ENCODE data around the gene ATXN7L1. TPM values are rescaled to one million over a fixed set of nuclear protein-coding genes. Genes with fewer than 3 reads are reported as not detected.

ATXN7L1 gene
- total RNA-seq, 1 experiment from 2014 or later, result 24.3 TPM

DNA sequence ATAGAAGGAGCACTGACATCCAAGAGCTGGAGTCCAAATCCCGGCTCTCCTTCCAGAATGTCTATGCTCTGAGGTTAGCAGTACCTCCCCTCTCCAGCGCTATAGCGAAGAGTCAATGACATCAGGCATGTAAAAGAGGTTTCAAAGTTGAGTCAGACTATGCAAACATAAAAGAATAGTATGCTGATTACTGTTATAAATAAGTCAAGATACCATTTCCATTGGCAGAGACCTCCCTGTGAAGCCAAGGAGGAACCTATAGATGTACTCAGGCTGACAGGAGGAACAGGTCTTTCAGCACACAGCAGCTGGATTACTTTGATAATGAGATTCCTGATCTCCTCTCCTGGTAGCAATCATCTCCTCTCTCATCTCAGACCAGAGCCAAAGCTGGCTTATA is 191.2 kb downstream of the ATXN7L1 start:
- Histone ChIP-seq H3K4me1 (ENCODE audit: insufficient read depth, low read length) (peaks cover 13% of the 10 kb centered on the region; the same call in 1 of the 2 replicates), H3K4me2 (ENCODE audit: insufficient read depth, insufficient read length, low read length) (no peak overlapping the region), H3K9ac (ENCODE audit: extremely low read depth, insufficient read length, low read length) (no peak overlapping the region), H3K79me1 (ENCODE audit: insufficient read depth, low read depth, low read length, poor library complexity, severe bottlenecking) (no peaks in the 10 kb centered on the region), H3K4ac (ENCODE audit: low read depth, low read length) (no peak overlapping the region), H4K91ac (ENCODE audit: insufficient read length, low read depth, low read length) (no peak overlapping the region), H3K18ac (ENCODE audit: insufficient read length, low read depth, low read length) (no peak overlapping the region), H2BK12ac (ENCODE audit: insufficient read length, low read depth, low read length) (no peak overlapping the region), H3K9me3 (ENCODE audit: control insufficient read depth, low read depth, low read length) (no peaks in the 10 kb centered on the region), H4K8ac (replicated peaks; ENCODE audit: insufficient read length, low read depth, low read length) (no peak overlapping the region), H4K5ac (ENCODE audit: insufficient read length, low read depth, low read length) (no peak overlapping the region), H3T11ph (ENCODE audit: low read length) (no peak overlapping the region), H2BK120ac (ENCODE audit: low read depth, low read length, poor library complexity, severe bottlenecking) (no peak overlapping the region), H3K23ac (ENCODE audit: insufficient read length, low read depth, low read length) (no peak overlapping the region), H3K23me2 (ENCODE audit: insufficient read length, low read depth, low read length, poor library complexity, severe bottlenecking) (no peaks in the 10 kb centered on the region), H3K14ac (ENCODE audit: insufficient read depth, low read length) (no peak overlapping the region), H3K27me3 (ENCODE audit: insufficient read depth, low read length) (no peaks in the 10 kb centered on the region), H2BK20ac (ENCODE audit: low read depth, low read length, poor library complexity, severe bottlenecking) (no peak overlapping the region), H3K27ac (ENCODE audit: insufficient read length, low read depth, low read length) (no peak overlapping the region), H3K56ac (ENCODE audit: insufficient read length, low read depth, low read length) (no peak overlapping the region), H2AK5ac (ENCODE audit: insufficient read length, low read length) (no peak overlapping the region), H4K20me1 (ENCODE audit: control insufficient read depth, insufficient read depth, insufficient read length) (no peaks in the 10 kb centered on the region), H2BK5ac (ENCODE audit: insufficient read length, low read length) (no peak overlapping the region), H2BK15ac (ENCODE audit: low read depth, low read length) (no peak overlapping the region), H3K79me2 (ENCODE audit: insufficient read depth, low read length) (peaks cover 3% of the 10 kb centered on the region; the same call in 1 of the 2 replicates), H2AFZ (ENCODE audit: low read length) (no peak overlapping the region)
- Mint-ChIP-seq H3K4me1 (peaks cover 63 to 67% of the 10 kb centered on the region in 2 experiments), H3K9me3 (no peaks in the 10 kb centered on the region), H3K4me3 (no peak overlapping the region), H3K27ac (no peak overlapping the region), H3K36me3 (ENCODE audit: insufficient read depth in 1 of 3, low read depth in 3 of 3) (peaks cover 4 to 7% (median 7%) of the 10 kb centered on the region in 3 experiments; a peak in 4 of 7 replicates), H3K27me3 (ENCODE audit: low read depth) (no peaks in the 10 kb centered on the region)
- WGBS (ENCODE audit: extremely low coverage, insufficient read length, low lambda C conversion rate), result no CpG with 5 or more reads among the region's 3 CpGs
- TF ChIP-seq, protein P1, sequence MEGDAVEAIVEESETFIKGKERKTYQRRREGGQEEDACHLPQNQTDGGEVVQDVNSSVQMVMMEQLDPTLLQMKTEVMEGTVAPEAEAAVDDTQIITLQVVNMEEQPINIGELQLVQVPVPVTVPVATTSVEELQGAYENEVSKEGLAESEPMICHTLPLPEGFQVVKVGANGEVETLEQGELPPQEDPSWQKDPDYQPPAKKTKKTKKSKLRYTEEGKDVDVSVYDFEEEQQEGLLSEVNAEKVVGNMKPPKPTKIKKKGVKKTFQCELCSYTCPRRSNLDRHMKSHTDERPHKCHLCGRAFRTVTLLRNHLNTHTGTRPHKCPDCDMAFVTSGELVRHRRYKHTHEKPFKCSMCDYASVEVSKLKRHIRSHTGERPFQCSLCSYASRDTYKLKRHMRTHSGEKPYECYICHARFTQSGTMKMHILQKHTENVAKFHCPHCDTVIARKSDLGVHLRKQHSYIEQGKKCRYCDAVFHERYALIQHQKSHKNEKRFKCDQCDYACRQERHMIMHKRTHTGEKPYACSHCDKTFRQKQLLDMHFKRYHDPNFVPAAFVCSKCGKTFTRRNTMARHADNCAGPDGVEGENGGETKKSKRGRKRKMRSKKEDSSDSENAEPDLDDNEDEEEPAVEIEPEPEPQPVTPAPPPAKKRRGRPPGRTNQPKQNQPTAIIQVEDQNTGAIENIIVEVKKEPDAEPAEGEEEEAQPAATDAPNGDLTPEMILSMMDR (conservative IDR thresholded peaks at IDR 0.05), result no peak
- DNase-seq, result no peak
